ENCODE results near the gene JAKMIP2. TPM values are rescaled to one million over a fixed set of nuclear protein-coding genes. Genes with fewer than 3 reads are reported as not detected.

The JAKMIP2 gene
- total RNA-seq, result 0.94 and 1.3 TPM in 2 replicates

DNA sequence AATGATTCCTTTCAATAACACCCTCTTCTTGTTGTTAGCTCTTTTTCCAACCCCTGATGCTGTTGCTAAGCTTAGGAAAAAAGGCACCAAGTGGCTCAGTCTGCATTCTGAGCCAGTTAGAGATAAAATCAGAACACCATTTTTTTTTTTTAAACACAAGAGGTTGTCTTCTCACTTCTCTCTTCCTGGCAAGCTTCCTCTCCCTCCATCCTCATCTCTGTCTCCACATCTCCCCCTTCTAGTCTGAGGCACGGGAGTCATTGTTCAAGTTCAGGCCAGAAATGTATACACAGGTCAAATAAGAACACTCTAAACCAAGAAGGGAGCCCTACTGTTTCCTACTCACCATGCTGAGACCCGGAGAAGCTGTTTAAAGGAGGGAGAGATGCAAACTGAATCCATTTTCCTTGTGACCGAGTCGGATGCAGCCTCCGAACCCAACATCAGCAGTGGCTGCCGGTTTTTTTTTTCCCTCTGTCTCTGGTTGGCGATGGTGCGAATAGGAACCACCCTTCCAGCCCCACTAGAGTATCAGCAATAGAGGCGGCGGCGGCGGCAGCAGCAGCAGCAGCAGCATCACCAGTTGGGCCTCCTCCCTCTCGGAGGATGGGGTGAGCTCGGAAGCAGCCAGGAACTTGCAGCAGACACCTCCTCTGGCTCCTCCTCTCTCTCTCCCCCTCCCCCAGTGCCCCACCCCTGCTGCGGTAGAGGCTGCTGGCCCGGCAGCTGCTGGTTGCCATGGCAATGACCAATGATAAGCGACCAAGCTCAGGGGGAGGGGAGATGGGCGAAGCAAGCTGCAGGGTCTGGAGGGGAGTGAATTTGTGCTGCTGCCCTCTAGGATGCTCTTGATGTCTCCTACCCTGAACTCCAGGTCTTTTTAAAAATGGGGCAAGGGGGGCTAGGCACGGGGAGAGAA lies at the start of gene JAKMIP2:
Gene JAKMIP2 (minus strand): TSS at position 619 of the 919 bp plus-strand sequence. CDS start 110,922 bp downstream, outside the sequence.

GRCh38 chr5:147831465-147831864 lies 48.9 kb upstream of the JAKMIP2 start, which contains the start of gene SPINK1:
Gene SPINK1, minus strand, starts transcription at chr5:147831671. Its CDS starts 94 bp downstream, at chr5:147831577.

Other genes starting within 250 kb of the JAKMIP2 start
- not detected in 2 replicates for gene SPINK1, start 48.9 kb upstream of the JAKMIP2 start, total RNA-seq
- gene SCGB3A2, start 96.0 kb upstream of the JAKMIP2 start, total RNA-seq, result not detected in 2 replicates
- gene C5orf46, start 123.8 kb upstream of the JAKMIP2 start, total RNA-seq, result 0.95 TPM in 1 of 2 replicates, not detected in the other

Data from bronchial smooth muscle cell (primary cell).